ENCODE measurements around the gene RAP1GAP. TPM values are rescaled to one million over a fixed set of nuclear protein-coding genes. Genes with fewer than 3 reads are reported as not detected.

Gene RAP1GAP
- total and polyA plus RNA-seq, 9 of the 15 experiments (the other 6 are each of a cell fraction or from before 2014, with no cell fraction given): 0.29 to 30.2 (median 19.2) TPM

DNA sequence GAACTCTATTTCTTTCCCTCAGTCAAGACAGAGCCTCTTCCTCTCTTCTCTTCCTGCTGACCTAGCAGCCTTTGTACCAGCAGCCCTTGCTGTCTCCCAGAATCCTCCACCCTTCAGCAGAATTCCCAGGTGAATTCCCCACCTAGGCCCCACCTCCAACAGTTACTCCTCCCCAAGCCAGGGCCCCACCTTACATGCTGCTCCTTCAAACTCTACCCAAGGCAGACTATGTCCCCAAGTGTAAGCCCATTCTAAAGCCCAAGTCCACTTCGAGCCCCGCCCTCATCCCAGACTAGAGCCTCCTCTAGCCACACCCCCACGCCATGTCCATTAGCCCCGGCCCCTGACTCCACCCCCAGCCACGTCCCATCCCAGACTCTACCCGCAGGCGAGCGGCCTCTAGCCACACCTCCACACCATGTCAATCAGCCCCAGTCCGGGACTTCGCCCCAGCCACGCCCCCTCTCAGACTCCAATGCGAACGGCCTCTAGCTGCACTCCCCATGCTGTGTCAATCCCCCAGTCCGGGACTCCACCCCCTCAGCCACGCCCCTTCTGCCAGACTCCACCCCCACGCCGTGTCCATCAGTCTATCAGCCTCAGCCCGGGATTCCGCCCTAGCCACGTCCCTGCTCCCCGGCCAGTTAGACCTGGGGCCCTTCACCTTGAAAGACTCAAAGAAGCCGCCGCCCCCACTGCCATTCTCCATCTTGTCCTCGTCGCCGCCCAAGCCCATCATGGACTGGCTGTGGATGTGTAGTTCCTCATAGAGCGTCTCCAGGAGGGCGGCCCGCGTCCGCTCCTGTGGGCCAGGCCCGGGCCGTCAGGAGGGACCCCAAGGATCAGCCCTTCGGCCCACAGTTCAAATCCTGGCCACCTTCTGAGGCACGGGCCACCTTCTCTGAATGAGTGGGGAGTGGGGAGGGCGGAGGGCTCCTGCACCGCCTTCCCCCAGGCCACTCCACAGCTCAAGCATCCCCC lies 61.3 kb downstream of the RAP1GAP start (continued):
- TF ChIP-seq, protein P1, sequence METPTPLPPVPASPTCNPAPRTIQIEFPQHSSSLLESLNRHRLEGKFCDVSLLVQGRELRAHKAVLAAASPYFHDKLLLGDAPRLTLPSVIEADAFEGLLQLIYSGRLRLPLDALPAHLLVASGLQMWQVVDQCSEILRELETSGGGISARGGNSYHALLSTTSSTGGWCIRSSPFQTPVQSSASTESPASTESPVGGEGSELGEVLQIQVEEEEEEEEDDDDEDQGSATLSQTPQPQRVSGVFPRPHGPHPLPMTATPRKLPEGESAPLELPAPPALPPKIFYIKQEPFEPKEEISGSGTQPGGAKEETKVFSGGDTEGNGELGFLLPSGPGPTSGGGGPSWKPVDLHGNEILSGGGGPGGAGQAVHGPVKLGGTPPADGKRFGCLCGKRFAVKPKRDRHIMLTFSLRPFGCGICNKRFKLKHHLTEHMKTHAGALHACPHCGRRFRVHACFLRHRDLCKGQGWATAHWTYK (CRISPR knock-in tag; IDR thresholded peaks at IDR 0.05): 0 out of 2 replicates have a peak, but pooled peaks have one; percentile 28
- TF ChIP-seq ZEB2 (IDR thresholded peaks at IDR 0.05) (0 out of 2 replicates have a peak, but pooled peaks have one; percentile 14), ZFP36 (IDR thresholded peaks at IDR 0.05; ENCODE audit: low read depth, low read length, partially characterized antibody) (no peak), NFYB (IDR thresholded peaks at IDR 0.05; ENCODE audit: extremely low read depth, insufficient read length) (no peak), ZNF318 (IDR thresholded peaks at IDR 0.05; ENCODE audit: borderline replicate concordance in 1 of 2, low read depth in 1 of 2) (no peak), NR2C2 (CRISPR knock-in tag; IDR thresholded peaks at IDR 0.05) (no peak), NR2C2 (tag; IDR thresholded peaks at IDR 0.05) (no peak), MYNN (IDR thresholded peaks at IDR 0.05) (no peak), MYNN (CRISPR knock-in tag; IDR thresholded peaks at IDR 0.05) (no peak), MCM3 (IDR thresholded peaks at IDR 0.05) (no peak), ZBTB8A (IDR thresholded peaks at IDR 0.05; ENCODE audit: partially characterized antibody) (no peak), CREM (IDR thresholded peaks at IDR 0.05; ENCODE audit: low read depth) (no peak; the same call in 1 of the 2 replicates), SIX5 (IDR thresholded peaks at IDR 0.05; ENCODE audit: borderline replicate concordance in 1 of 2, insufficient read depth in 1 of 2, low read depth in 1 of 2, low read length in 2 of 2) (no peak), CREB3 (tag; conservative IDR thresholded peaks at IDR 0.05; ENCODE audit: low read depth) (no peak)
- TF ChIP-seq, protein P2, sequence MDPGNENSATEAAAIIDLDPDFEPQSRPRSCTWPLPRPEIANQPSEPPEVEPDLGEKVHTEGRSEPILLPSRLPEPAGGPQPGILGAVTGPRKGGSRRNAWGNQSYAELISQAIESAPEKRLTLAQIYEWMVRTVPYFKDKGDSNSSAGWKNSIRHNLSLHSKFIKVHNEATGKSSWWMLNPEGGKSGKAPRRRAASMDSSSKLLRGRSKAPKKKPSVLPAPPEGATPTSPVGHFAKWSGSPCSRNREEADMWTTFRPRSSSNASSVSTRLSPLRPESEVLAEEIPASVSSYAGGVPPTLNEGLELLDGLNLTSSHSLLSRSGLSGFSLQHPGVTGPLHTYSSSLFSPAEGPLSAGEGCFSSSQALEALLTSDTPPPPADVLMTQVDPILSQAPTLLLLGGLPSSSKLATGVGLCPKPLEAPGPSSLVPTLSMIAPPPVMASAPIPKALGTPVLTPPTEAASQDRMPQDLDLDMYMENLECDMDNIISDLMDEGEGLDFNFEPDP (CRISPR knock-in tag; IDR thresholded peaks at IDR 0.05): no peak

All from K562 (cell line).